Measurements from ENCODE around the gene MAGOHB.
"Not testable (repeated sequence)": the region's sequence is repeated elsewhere in the genome, so short reads cannot be mapped to it uniquely, and the experiment has no call there.

MAGOHB gene

DNA sequence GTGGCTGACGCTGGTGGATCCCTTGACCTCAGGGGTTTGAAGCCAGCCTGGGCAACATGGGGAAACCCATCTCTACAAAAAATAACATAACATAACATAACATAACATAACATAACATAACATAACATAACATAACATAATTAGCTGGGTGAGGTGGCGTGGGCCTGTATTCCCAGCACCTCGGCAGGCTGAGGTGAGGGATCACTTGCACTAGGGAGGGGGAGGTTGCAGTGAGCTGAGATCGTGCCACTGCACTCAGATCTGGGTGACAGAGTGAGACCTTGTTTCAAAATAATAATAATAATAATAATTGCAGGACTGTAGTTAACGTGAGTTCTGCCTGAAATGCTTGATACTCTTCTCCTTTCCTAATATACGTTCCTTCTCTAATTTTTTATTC, 1.3 kb downstream of the MAGOHB start:
- Histone ChIP-seq H3K4me3 (ENCODE audit: low read depth in 1 of 2, low read length in 2 of 2) (peak overlapping the region; percentile 82 to 87), H3K36me3 (ENCODE audit: control insufficient read depth in 1 of 2, insufficient read depth in 2 of 2, low read length in 2 of 2) (peaks cover 11 to 16% of the 10 kb centered on the region in 2 donors), H3K4me1 (ENCODE audit: control insufficient read depth in 1 of 2, insufficient read depth in 2 of 2, low read length in 2 of 2) (peaks cover 5 to 18% of the 10 kb centered on the region in 2 donors), H3K9me3 (ENCODE audit: control insufficient read depth in 1 of 2, low read length in 2 of 2) (no peaks in the 10 kb centered on the region), H3K27ac (ENCODE audit: low read length) (peak overlapping the region; percentile 92), H3K27me3 (ENCODE audit: low read depth, low read length) (no peaks in the 10 kb centered on the region)

DNA sequence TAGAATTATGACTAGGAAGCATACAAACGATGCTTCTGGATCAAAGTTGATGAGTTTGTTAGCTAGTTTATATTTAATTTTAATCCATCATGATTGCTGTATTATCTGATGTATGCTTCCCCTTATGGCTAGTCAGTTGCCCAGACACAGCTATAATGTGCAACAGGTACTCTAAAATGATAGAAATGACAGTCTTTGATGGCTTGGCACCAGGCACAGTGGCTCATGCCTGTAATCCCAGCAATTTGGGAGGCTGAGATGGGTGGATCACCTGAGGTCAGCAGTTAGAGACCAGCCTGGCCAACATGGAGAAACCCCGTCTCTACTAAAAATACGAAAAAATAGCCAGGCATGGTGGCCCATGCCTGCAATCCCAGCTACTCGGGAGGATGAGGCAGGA, 2.2 kb downstream of the MAGOHB start:
- not testable (repeated sequence) for H3K4me3 ChIP-seq (ENCODE audit: low read depth in 1 of 2, low read length in 2 of 2); H3K9me3 ChIP-seq (ENCODE audit: control insufficient read depth in 1 of 2, low read length in 2 of 2)
- H3K36me3 ChIP-seq (ENCODE audit: control insufficient read depth in 1 of 2, insufficient read depth in 2 of 2, low read length in 2 of 2) = peaks cover 16 to 21% of the 10 kb centered on the region in 2 donors

DNA sequence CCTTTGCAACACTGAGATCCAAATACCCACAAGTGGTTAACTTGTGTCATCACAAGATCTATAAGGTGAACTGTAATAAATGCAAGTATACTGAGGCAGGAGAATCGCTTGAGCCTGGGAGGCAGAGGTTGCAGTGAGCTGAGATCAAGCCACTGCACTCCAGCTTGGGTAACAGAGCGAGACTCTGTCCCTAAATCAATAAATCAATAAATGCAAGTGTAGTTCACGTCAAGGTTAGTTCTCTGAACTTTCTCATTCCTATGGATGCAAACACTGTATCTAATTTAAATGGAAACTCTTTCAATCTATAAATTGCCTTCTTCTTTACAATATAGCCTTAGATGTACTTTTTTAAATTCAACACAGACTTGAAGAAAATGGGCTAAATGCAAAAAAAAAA, 3.2 kb downstream of the MAGOHB start:
- Histone ChIP-seq H3K36me3 (ENCODE audit: control insufficient read depth in 1 of 2, insufficient read depth in 2 of 2, low read length in 2 of 2) (peaks cover 21% of the 10 kb centered on the region in 2 donors), H3K27me3 (ENCODE audit: low read depth, low read length) (no peaks in the 10 kb centered on the region), H3K4me1 (ENCODE audit: control insufficient read depth in 1 of 2, insufficient read depth in 2 of 2, low read length in 2 of 2) (peaks cover 5 to 18% of the 10 kb centered on the region in 2 donors), H3K9me3 (ENCODE audit: control insufficient read depth in 1 of 2, low read length in 2 of 2) (no peaks in the 10 kb centered on the region), H3K4me3 (ENCODE audit: low read depth in 1 of 2, low read length in 2 of 2) (no peak overlapping the region), H3K27ac (ENCODE audit: low read length) (no peak overlapping the region)

More for the DNA sequence above, 2.2 kb downstream of the MAGOHB start:
- not testable (repeated sequence) for H3K27ac ChIP-seq (ENCODE audit: low read length); H3K27me3 ChIP-seq (ENCODE audit: low read depth, low read length)
- H3K4me1 ChIP-seq (ENCODE audit: control insufficient read depth in 1 of 2, insufficient read depth in 2 of 2, low read length in 2 of 2) = peaks cover 5 to 18% of the 10 kb centered on the region in 2 donors

DNA sequence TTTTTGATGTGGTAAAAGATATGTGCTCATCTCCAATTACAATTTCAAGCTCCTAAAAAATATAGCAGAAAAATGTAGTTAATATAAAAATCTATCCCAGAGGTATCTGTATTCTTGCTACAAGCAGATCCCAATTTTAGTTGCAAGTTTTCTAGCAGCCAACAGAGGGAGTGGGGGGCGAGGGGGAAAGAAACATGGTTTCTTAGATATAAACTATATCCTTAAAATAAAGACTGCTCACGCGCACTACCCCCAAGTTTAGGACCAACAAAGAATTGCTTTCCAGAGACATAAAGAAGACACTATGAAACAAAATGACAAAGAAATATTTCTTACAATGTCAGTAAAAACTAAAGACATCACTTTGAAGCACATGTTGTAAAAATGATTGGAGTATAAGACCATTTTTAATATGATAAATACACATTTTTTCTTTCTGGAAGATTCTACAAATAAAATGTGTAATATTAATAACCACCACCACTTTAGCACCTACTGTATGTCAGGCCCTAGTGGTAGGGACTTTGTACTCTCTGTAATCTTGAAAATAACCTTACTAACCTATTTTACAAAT, 5.4 kb downstream of the MAGOHB start:
- Histone ChIP-seq H3K4me3 (ENCODE audit: low read depth in 1 of 2, low read length in 2 of 2) (no peak overlapping the region), H3K4me1 (ENCODE audit: control insufficient read depth in 1 of 2, insufficient read depth in 2 of 2, low read length in 2 of 2) (peaks cover 5 to 18% of the 10 kb centered on the region in 2 donors), H3K9me3 (ENCODE audit: control insufficient read depth in 1 of 2, low read length in 2 of 2) (no peaks in the 10 kb centered on the region), H3K27ac (ENCODE audit: low read length) (no peak overlapping the region), H3K27me3 (ENCODE audit: low read depth, low read length) (no peaks in the 10 kb centered on the region), H3K36me3 (ENCODE audit: control insufficient read depth in 1 of 2, insufficient read depth in 2 of 2, low read length in 2 of 2) (peaks cover 21 to 23% of the 10 kb centered on the region in 2 donors)

DNA sequence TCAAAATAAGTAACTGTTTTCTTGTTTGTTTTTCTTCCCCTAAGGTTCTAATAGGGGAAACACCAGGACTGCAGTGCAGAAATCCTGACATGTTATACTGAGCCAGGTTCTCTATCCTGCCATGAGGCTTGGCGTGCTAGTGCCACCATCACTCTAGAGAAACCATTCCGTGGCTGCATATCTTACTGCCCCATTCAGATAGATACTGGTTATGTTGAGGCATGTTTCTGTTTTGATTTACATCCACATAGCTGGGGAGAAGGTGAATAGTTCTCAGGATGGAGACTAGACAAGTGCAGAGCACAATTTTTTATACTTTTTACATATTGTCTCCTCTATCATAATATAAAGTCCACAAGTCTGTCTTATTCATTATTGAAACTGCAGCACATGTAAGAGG, 11.5 kb downstream of the MAGOHB start:
- Histone ChIP-seq H3K9me3 (ENCODE audit: control insufficient read depth in 1 of 2, low read length in 2 of 2) (no peaks in the 10 kb centered on the region), H3K4me3 (ENCODE audit: low read depth in 1 of 2, low read length in 2 of 2) (no peak overlapping the region), H3K36me3 (ENCODE audit: control insufficient read depth in 1 of 2, insufficient read depth in 2 of 2, low read length in 2 of 2) (peaks cover 6 to 16% of the 10 kb centered on the region in 2 donors), H3K27me3 (ENCODE audit: low read depth, low read length) (no peaks in the 10 kb centered on the region), H3K4me1 (ENCODE audit: control insufficient read depth in 1 of 2, insufficient read depth in 2 of 2, low read length in 2 of 2) (no peaks in the 10 kb centered on the region), H3K27ac (ENCODE audit: low read length) (no peak overlapping the region)

DNA sequence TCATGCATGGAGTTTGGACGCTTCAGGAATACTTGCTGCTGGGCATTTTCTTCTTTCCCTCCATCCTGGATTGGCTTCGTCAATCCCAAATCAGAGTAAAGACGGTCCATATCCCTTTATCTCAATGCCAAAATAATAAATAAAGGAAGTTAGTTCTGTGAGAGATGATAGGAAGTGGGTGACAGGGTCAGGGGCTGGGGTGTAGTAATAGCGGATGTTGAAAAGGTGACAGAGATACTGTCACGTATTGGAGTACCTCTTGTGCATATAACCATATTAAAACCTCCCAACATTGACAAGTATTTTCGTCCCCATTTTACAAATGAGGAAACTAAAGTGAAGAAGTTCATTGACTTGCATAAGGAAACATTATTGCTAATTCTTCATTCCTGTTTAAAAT, 12.4 kb downstream of the MAGOHB start:
- no peaks in the 10 kb centered on the region for H3K9me3 ChIP-seq (ENCODE audit: control insufficient read depth in 1 of 2, low read length in 2 of 2)
- peaks cover 4 to 14% of the 10 kb centered on the region in 2 donors for H3K36me3 ChIP-seq (ENCODE audit: control insufficient read depth in 1 of 2, insufficient read depth in 2 of 2, low read length in 2 of 2)
- no peak overlapping the region for H3K27ac ChIP-seq (ENCODE audit: low read length)
- H3K27me3 ChIP-seq (ENCODE audit: low read depth, low read length) = no peaks in the 10 kb centered on the region
- no peaks in the 10 kb centered on the region for H3K4me1 ChIP-seq (ENCODE audit: control insufficient read depth in 1 of 2, insufficient read depth in 2 of 2, low read length in 2 of 2)
- H3K4me3 ChIP-seq (ENCODE audit: low read depth in 1 of 2, low read length in 2 of 2) = no peak overlapping the region

DNA sequence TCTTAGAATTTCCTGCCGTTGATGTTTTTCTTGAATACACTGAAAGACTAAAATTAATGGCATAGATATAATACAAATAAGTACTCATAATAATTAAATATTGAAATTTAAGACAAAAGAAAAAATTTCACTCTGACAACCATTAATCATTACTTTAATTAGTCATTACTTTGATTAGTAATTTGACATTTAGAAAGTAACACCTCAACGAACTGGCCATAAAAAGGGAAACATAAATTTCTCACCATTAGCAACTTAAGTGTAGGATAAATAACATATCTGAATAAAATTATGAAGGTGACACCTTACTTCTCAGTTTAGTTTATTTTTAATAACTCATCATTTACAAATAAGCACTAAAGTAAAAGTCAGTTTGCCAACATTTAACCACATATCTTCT, 17.5 kb downstream of the MAGOHB start:
- peaks cover 10 to 15% of the 10 kb centered on the region in 2 donors for H3K36me3 ChIP-seq (ENCODE audit: control insufficient read depth in 1 of 2, insufficient read depth in 2 of 2, low read length in 2 of 2)
- H3K4me1 ChIP-seq (ENCODE audit: control insufficient read depth in 1 of 2, insufficient read depth in 2 of 2, low read length in 2 of 2) = no peaks in the 10 kb centered on the region
- no peak overlapping the region for H3K4me3 ChIP-seq (ENCODE audit: low read depth in 1 of 2, low read length in 2 of 2)
- H3K27ac ChIP-seq (ENCODE audit: low read length) = no peak overlapping the region
- no peaks in the 10 kb centered on the region for H3K9me3 ChIP-seq (ENCODE audit: control insufficient read depth in 1 of 2, low read length in 2 of 2)
- no peaks in the 10 kb centered on the region for H3K27me3 ChIP-seq (ENCODE audit: low read depth, low read length)

DNA sequence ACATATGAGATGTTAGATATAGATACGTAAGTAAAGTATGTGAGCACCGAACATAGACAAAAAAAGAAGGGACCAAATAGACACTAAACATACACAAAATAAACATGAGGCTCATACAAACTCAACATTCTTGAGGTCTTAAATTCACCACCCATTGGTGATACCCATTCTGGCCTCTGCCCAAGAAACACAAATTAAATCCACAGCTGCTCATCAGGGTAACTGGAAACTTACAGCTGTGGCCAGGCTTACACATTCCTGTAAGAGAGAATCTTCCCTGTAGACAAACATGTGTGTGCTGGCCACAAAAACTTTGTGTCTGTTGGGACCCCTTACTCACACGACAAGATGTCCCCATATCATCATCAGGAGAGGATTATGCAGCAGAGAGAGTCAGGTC, 22.4 kb downstream of the MAGOHB start:
- Histone ChIP-seq H3K36me3 (ENCODE audit: control insufficient read depth in 1 of 2, insufficient read depth in 2 of 2, low read length in 2 of 2) (peaks cover 5 to 17% of the 10 kb centered on the region in 2 donors), H3K4me3 (ENCODE audit: low read depth in 1 of 2, low read length in 2 of 2) (no peak overlapping the region), H3K4me1 (ENCODE audit: control insufficient read depth in 1 of 2, insufficient read depth in 2 of 2, low read length in 2 of 2) (no peaks in the 10 kb centered on the region), H3K27ac (ENCODE audit: low read length) (no peak overlapping the region), H3K9me3 (ENCODE audit: control insufficient read depth in 1 of 2, low read length in 2 of 2) (no peaks in the 10 kb centered on the region), H3K27me3 (ENCODE audit: low read depth, low read length) (no peaks in the 10 kb centered on the region)

DNA sequence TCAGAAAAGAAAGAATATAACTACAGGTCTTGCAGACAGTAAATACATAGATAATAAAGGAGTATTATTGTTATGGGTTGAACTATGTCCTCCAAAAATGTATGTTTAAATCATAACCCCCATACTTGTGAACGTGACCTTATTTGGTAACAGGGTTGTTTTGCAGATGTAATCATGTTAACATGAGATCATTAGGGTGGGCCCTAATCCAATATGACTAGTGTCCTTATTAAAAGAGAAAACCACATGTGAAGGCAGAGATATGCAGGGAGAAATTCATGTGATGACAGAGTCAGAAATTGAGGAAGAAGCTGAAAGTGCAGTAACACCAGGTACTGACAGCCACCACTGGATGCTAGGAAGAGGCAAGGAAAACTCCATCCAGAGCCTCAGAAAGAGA, 29.0 kb downstream of the MAGOHB start:
- Histone ChIP-seq H3K4me1 (ENCODE audit: control insufficient read depth in 1 of 2, insufficient read depth in 2 of 2, low read length in 2 of 2) (no peaks in the 10 kb centered on the region), H3K27me3 (ENCODE audit: low read depth, low read length) (no peaks in the 10 kb centered on the region), H3K36me3 (ENCODE audit: control insufficient read depth in 1 of 2, insufficient read depth in 2 of 2, low read length in 2 of 2) (peaks cover 0 to 12% of the 10 kb centered on the region in 2 donors), H3K27ac (ENCODE audit: low read length) (no peak overlapping the region), H3K9me3 (ENCODE audit: control insufficient read depth in 1 of 2, low read length in 2 of 2) (peaks cover 0 to 3% of the 10 kb centered on the region in 2 donors), H3K4me3 (ENCODE audit: low read depth in 1 of 2, low read length in 2 of 2) (no peak overlapping the region)

DNA sequence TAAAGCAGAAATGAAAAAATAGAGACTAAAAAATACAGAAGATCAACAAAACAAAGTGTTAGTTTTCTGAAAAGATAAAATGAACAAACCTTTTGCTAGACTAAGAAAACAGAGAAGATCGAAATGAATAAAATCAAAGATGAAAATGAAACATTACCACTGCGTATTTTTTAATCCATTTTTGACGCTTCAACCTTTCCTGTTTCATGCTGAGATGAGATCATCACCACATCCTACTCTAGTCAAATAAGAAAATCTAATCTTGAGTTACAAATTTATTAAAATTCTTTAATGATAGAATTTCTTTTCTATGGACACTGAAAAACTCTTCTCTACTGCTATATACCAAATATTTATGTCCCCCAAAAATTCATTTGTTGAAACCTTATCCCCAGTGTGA, 30.7 kb downstream of the MAGOHB start:
- Histone ChIP-seq H3K4me3 (ENCODE audit: low read depth in 1 of 2, low read length in 2 of 2) (no peak overlapping the region), H3K27me3 (ENCODE audit: low read depth, low read length) (no peaks in the 10 kb centered on the region), H3K4me1 (ENCODE audit: control insufficient read depth in 1 of 2, insufficient read depth in 2 of 2, low read length in 2 of 2) (no peaks in the 10 kb centered on the region)

DNA sequence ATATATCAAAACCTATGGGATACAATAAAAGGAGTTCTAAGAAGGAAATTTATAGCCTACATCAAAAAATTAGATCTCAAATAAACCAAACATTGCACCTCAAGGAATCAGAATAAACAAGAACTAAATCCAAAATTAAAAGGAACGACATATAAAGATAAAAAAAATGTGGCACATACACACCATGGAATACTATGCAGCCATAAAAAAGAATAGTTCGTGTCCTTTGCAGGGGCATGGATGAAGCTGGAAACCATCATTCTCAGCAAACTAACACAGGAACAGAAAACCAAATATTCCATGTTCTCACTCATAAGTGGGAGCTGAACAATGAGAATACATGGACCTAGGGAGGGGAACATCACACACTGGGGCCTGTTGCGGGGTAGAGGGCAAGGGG, 31.3 kb downstream of the MAGOHB start:
- not testable (repeated sequence) for H3K9me3 ChIP-seq (ENCODE audit: control insufficient read depth in 1 of 2, low read length in 2 of 2); H3K27ac ChIP-seq (ENCODE audit: low read length); H3K4me1 ChIP-seq (ENCODE audit: control insufficient read depth in 1 of 2, insufficient read depth in 2 of 2, low read length in 2 of 2); H3K27me3 ChIP-seq (ENCODE audit: low read depth, low read length); H3K4me3 ChIP-seq (ENCODE audit: low read depth in 1 of 2, low read length in 2 of 2)
- H3K36me3 ChIP-seq (ENCODE audit: control insufficient read depth in 1 of 2, insufficient read depth in 2 of 2, low read length in 2 of 2) = peaks cover 0 to 12% of the 10 kb centered on the region in 2 donors

More for the DNA sequence above, 30.7 kb downstream of the MAGOHB start:
- peaks cover 0 to 12% of the 10 kb centered on the region in 2 donors for H3K36me3 ChIP-seq (ENCODE audit: control insufficient read depth in 1 of 2, insufficient read depth in 2 of 2, low read length in 2 of 2)
- no peak overlapping the region for H3K27ac ChIP-seq (ENCODE audit: low read length)
- H3K9me3 ChIP-seq (ENCODE audit: control insufficient read depth in 1 of 2, low read length in 2 of 2) = peaks cover 0 to 3% of the 10 kb centered on the region in 2 donors

DNA sequence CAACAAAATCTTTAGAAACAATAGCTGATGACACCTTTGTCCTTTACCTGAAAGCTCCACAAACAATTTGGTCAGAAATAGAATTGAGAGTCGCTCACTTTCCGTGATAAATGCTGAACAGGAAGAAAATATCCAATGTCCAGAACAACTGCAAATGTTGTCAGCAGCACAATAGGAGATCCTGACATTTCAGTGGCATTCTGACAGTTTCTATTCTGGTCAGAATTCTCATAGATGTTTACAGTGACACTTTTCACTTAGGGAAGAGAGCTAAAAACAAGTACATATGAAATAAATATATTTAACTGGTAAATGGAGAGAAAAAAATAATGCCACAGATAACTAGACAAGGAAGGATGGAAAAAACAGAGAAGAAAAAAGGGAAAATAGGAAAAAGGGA, 39.1 kb downstream of the MAGOHB start:
- H3K4me1 ChIP-seq (ENCODE audit: control insufficient read depth in 1 of 2, insufficient read depth in 2 of 2, low read length in 2 of 2) = no peaks in the 10 kb centered on the region

More for the DNA sequence above, 39.1 kb downstream of the MAGOHB start:
- Histone ChIP-seq H3K9me3 (ENCODE audit: control insufficient read depth in 1 of 2, low read length in 2 of 2) (no peaks in the 10 kb centered on the region), H3K36me3 (ENCODE audit: control insufficient read depth in 1 of 2, insufficient read depth in 2 of 2, low read length in 2 of 2) (no peaks in the 10 kb centered on the region), H3K27ac (ENCODE audit: low read length) (no peak overlapping the region), H3K27me3 (ENCODE audit: low read depth, low read length) (no peaks in the 10 kb centered on the region), H3K4me3 (ENCODE audit: low read depth in 1 of 2, low read length in 2 of 2) (no peak overlapping the region)
